SK-N-SH treated with all-trans-retinoic acid at 6 μM for 48 hours (cell line): ENCODE measurements around the gene SRRM2.

Experiments used
- GLIS3 ChIP-seq: fragments of 250-450 bp; sonication (Bioruptor Pico); IDR thresholded peaks from 2 replicates; pipeline ENCODE4 v1.5.0; 2020; ENCODE audit warnings: mild to moderate bottlenecking, moderate library complexity
- SNAI2 ChIP-seq: fragments of 250-450 bp; sonication (Bioruptor Pico); IDR thresholded peaks from 2 replicates; pipeline ENCODE4 v1.5.0; 2020; ENCODE audit warnings: mild to moderate bottlenecking, moderate library complexity
- TCF4 ChIP-seq: fragments of 250-450 bp; sonication (Bioruptor Pico); IDR thresholded peaks from 2 replicates; pipeline ENCODE4 v1.8.0; 2021; ENCODE audit warnings: mild to moderate bottlenecking, moderate library complexity, borderline replicate concordance
- TSHZ2 ChIP-seq: fragments of 250-450 bp; sonication (Bioruptor Pico); IDR thresholded peaks from 2 replicates; pipeline ENCODE4 v1.5.0; 2020; ENCODE audit warnings: mild to moderate bottlenecking, moderate library complexity
- ZNF565 ChIP-seq: fragments of 450-650 bp; formaldehyde crosslinking; conservative IDR thresholded peaks from 2 replicates; pipeline ENCODE4 v1.5.0; 2020; ENCODE audit warnings: low read depth, mild to moderate bottlenecking, moderate library complexity
- ZNF70 ChIP-seq: fragments of 450-650 bp; formaldehyde crosslinking; IDR thresholded peaks from 2 replicates; pipeline ENCODE4 v1.5.0; 2020; ENCODE audit warnings: mild to moderate bottlenecking, moderate library complexity
- ZNF8 ChIP-seq: fragments of 450-650 bp; formaldehyde crosslinking; IDR thresholded peaks from 2 replicates; pipeline ENCODE4 v1.5.0; 2020; ENCODE audit warnings: mild to moderate bottlenecking, moderate library complexity
- TF ChIP-seq, protein P1 (sequence below): fragments of 250-450 bp; sonication (Bioruptor Pico); IDR thresholded peaks from 2 replicates; pipeline ENCODE4 v1.8.0; 2021; ENCODE audit warnings: low read depth, mild to moderate bottlenecking, moderate library complexity, borderline replicate concordance
- TF ChIP-seq, protein P2 (sequence below): fragments of 250-450 bp; sonication (Bioruptor Pico); IDR thresholded peaks from 2 replicates; pipeline ENCODE4 v1.5.1; 2021; ENCODE audit warnings: mild to moderate bottlenecking, moderate library complexity
- TF ChIP-seq, protein P3 (sequence below): fragments of 250-450 bp; sonication (Bioruptor Pico); IDR thresholded peaks from 2 replicates; pipeline ENCODE4 v1.8.0; 2020; ENCODE audit warnings: mild to moderate bottlenecking, moderate library complexity, borderline replicate concordance

DNA sequence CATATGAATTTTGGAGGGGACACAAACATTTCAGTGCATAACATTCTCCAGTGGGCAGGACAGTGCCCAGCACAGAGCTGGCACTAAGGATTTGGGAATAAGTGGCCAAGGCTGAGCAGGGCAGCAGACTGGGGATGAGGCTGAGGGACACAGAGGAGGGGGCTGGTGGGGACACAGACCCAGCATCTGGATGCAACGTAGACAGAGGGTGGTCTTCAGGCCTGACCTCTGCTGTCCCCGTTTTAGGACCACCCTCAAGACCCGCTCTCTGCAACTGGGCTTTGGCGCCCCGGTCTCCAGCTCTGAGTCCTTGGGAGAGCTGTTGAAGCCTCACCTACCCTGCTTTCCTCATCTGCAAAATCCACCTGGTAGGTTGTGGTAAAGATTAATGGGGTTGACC is 38.2 kb downstream of the SRRM2 start:
- TF ChIP-seq, protein P1, sequence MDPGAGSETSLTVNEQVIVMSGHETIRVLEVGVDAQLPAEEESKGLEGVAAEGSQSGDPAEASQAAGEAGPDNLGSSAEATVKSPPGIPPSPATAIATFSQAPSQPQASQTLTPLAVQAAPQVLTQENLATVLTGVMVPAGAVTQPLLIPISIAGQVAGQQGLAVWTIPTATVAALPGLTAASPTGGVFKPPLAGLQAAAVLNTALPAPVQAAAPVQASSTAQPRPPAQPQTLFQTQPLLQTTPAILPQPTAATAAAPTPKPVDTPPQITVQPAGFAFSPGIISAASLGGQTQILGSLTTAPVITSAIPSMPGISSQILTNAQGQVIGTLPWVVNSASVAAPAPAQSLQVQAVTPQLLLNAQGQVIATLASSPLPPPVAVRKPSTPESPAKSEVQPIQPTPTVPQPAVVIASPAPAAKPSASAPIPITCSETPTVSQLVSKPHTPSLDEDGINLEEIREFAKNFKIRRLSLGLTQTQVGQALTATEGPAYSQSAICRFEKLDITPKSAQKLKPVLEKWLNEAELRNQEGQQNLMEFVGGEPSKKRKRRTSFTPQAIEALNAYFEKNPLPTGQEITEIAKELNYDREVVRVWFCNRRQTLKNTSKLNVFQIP (CRISPR knock-in tag), result no peak
- TF ChIP-seq ZNF565 (CRISPR knock-in tag) (no peak), TSHZ2 (no peak), ZNF8 (CRISPR knock-in tag) (no peak), SNAI2 (no peak), GLIS3 (CRISPR knock-in tag) (no peak), TCF4 (CRISPR knock-in tag) (no peak), ZNF70 (CRISPR knock-in tag) (no peak)
- TF ChIP-seq, protein P2, sequence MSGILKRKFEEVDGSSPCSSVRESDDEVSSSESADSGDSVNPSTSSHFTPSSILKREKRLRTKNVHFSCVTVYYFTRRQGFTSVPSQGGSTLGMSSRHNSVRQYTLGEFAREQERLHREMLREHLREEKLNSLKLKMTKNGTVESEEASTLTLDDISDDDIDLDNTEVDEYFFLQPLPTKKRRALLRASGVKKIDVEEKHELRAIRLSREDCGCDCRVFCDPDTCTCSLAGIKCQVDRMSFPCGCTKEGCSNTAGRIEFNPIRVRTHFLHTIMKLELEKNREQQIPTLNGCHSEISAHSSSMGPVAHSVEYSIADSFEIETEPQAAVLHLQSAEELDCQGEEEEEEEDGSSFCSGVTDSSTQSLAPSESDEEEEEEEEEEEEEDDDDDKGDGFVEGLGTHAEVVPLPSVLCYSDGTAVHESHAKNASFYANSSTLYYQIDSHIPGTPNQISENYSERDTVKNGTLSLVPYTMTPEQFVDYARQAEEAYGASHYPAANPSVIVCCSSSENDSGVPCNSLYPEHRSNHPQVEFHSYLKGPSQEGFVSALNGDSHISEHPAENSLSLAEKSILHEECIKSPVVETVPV (CRISPR knock-in tag), result no peak
- TF ChIP-seq, protein P3, sequence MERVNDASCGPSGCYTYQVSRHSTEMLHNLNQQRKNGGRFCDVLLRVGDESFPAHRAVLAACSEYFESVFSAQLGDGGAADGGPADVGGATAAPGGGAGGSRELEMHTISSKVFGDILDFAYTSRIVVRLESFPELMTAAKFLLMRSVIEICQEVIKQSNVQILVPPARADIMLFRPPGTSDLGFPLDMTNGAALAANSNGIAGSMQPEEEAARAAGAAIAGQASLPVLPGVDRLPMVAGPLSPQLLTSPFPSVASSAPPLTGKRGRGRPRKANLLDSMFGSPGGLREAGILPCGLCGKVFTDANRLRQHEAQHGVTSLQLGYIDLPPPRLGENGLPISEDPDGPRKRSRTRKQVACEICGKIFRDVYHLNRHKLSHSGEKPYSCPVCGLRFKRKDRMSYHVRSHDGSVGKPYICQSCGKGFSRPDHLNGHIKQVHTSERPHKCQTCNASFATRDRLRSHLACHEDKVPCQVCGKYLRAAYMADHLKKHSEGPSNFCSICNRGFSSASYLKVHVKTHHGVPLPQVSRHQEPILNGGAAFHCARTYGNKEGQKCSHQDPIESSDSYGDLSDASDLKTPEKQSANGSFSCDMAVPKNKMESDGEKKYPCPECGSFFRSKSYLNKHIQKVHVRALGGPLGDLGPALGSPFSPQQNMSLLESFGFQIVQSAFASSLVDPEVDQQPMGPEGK (CRISPR knock-in tag), result no peak
